ENCODE results near the gene RGL1.

- TF ChIP-seq CTCF (conservative IDR thresholded peaks at IDR 0.05; ENCODE audit: low read length) (no peak), EZH2phosphoT487 (IDR thresholded peaks at IDR 0.05; ENCODE audit: borderline replicate concordance) (no peak)
These were observed 31.2 kb upstream of the RGL1 start for GRCh38 chr1:183773482-183774274.
